Kidney epithelial cell (primary cell): Measurements from ENCODE around the gene PRR15. TPM values are rescaled to one million over a fixed set of nuclear protein-coding genes. Genes with fewer than 3 reads are reported as not detected.

Experiments
- DNase-seq: peaks from one replicate; pipeline ENCODE4 v3.0.0-alpha.2; 2010; ENCODE audit warnings: low read depth
- H3K27me3 ChIP-seq: 2 replicates; pipeline ENCODE4 v1.6.0; 2011; ENCODE audit warnings: low read length; ENCODE audit not compliant: control insufficient read depth, insufficient read depth
- H3K36me3 ChIP-seq: 2 replicates; pipeline ENCODE4 v1.5.1; 2011; ENCODE audit warnings: low read length; ENCODE audit not compliant: control insufficient read depth, insufficient read depth
- H3K4me3 ChIP-seq: 2 replicates; pipeline ENCODE4 v1.5.1; 2011; ENCODE audit warnings: low read depth, mild to moderate bottlenecking, control low read depth, low read length
- total RNA-seq: library from RNA; depleted of rRNA; stranded (reverse); fragments of >200 nt; gene quantifications from 2 replicates; pipeline ENCODE4 v1.2.3, GENCODE V29; 2015
- TF ChIP-seq, protein P1 (sequence below): IDR thresholded peaks from 2 replicates; pipeline ENCODE4 v1.5.1; 2011; ENCODE audit warnings: mild to moderate bottlenecking, moderate library complexity, low read length, control low read depth, inconsistent platforms; ENCODE audit not compliant: insufficient read depth, poor library complexity, severe bottlenecking

The PRR15 gene
- total RNA-seq, 1 donor from 2014 or later = 21.4 TPM

DNA sequence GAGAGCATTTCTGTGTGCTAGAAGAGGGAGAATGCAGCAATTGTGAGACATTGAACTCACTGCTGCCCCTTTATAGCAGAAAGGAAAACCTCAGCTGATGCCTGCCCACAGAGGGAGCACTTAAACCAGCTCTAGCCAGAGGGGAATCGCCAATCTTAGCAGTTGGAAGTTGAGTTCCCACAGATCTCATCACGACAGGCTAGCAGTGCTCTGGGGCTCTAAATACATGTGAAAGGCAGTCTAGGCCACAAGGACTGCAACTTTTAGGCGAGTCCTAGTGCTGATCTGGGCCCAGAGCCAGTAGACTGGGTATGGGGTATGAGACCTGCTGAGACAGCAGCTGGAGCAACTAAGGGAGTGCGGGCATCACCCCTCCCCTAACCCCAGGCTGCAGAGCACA lies 25.2 kb upstream of the PRR15 start:
- Histone ChIP-seq H3K27me3 (no peaks in the 10 kb centered on the region), H3K36me3 (no peaks in the 10 kb centered on the region), H3K4me3 (no peak overlapping the region)
- TF ChIP-seq, protein P1, sequence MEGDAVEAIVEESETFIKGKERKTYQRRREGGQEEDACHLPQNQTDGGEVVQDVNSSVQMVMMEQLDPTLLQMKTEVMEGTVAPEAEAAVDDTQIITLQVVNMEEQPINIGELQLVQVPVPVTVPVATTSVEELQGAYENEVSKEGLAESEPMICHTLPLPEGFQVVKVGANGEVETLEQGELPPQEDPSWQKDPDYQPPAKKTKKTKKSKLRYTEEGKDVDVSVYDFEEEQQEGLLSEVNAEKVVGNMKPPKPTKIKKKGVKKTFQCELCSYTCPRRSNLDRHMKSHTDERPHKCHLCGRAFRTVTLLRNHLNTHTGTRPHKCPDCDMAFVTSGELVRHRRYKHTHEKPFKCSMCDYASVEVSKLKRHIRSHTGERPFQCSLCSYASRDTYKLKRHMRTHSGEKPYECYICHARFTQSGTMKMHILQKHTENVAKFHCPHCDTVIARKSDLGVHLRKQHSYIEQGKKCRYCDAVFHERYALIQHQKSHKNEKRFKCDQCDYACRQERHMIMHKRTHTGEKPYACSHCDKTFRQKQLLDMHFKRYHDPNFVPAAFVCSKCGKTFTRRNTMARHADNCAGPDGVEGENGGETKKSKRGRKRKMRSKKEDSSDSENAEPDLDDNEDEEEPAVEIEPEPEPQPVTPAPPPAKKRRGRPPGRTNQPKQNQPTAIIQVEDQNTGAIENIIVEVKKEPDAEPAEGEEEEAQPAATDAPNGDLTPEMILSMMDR = no peak
- DNase-seq = no peak

DNA sequence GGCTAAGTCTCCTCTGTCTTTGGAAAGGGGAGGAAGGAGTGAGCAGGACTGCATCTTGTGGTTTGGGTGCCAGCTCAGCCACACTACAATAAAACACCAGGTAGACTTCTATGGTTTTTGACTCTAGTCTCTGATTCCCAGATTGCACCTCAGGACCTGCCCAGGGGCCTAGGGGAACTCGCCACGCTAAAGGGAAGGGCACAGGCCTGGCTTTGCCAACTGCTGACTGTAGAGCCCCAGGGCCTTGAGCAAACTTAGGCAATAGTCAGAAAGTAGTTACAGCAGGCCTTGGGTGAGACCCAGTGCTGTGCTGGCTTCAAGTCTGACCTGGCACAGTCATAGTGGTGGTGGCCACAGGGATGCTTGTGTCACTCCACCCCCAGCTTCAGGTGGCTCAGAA lies 24.2 kb upstream of the PRR15 start:
- DNase-seq = no peak
- TF ChIP-seq, protein P1 = no peak
- Histone ChIP-seq H3K27me3 (no peaks in the 10 kb centered on the region), H3K4me3 (no peak overlapping the region), H3K36me3 (no peaks in the 10 kb centered on the region)

DNA sequence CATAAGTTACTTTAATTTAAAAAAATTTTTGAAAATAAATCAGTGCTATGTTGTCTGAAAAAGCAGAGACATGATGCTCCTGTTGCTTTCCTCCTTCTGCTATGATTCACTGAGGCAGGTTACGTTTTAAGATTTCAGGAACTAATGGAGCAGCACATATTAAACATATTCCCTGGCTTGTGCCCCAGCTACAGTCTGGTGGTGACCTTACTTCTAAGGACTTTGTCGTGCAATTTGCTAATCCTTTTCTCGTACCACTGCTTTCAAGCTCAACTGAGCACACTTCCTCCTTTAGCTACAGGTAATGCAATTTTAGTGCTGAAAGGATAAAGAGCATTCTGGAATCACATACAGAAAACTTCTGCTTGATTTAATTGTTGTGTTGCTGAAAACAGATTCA lies 16.2 kb upstream of the PRR15 start:
- H3K27me3 ChIP-seq = no peaks in the 10 kb centered on the region
- no peak for DNase-seq
- TF ChIP-seq, protein P1 = no peak
- H3K4me3 ChIP-seq = no peak overlapping the region
- no peaks in the 10 kb centered on the region for H3K36me3 ChIP-seq

DNA sequence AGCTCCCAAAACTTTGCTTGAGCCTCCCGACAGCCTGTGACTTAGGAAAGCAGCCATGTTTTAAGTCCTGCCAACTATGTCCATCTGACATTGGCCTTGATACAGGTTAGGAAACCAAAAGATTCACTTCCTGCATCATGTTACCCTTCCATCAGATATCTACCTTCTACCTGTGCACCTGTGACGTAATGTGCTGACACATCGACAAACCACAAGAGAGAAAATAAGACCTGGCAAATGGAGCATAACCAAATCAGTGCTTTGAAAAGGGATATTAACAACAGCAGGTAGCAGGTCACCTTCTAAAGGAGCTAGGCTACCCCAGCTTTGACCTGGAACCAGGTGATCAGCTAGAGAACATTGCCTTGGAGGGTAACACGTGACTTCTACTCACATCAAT lies 14.8 kb upstream of the PRR15 start:
- TF ChIP-seq, protein P1 = no peak
- Histone ChIP-seq H3K4me3 (no peak overlapping the region), H3K36me3 (no peaks in the 10 kb centered on the region), H3K27me3 (no peaks in the 10 kb centered on the region)
- no peak for DNase-seq

DNA sequence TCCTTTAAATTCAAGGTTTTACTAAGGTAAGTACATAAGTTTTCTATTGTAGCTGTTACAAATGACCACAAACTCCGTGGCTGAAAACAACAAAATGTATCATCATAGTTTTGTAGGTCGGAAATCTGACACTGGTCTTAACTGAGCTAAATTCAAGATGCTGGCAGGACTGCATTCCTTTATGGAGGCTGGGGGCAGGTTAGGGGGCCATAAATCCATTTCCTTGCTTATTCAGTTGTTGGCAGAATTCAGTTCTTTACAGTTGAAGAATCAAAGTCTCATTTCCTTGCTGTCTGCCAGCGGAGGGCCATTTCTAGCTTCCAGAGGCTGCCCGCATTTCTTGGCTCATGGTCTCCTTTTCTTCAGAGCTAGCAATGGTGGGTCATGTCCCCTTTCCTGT lies 11.2 kb upstream of the PRR15 start:
- TF ChIP-seq, protein P1 = no peak
- H3K27me3 ChIP-seq = no peaks in the 10 kb centered on the region
- H3K36me3 ChIP-seq = no peaks in the 10 kb centered on the region
- no peak overlapping the region for H3K4me3 ChIP-seq
- no peak for DNase-seq

DNA sequence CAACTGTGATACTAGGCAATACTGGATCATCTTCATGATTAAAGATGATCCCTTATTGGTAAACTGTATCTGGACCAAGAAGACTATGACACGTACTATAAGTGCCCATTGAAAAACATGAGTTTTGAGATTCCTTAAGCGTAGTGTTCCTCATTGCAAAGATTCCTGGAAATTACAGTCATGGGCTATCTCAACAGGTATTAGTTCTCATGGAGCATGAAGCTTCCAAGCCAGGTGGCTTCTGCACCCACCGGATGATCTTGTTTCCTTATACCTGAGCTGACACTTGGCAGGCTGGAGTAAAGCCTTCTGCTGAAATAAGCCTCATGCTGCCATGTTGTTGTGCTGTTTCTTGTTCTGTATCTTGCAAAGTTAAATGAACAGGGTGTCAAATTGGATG lies 8.6 kb upstream of the PRR15 start:
- TF ChIP-seq, protein P1 = no peak
- Histone ChIP-seq H3K36me3 (no peaks in the 10 kb centered on the region), H3K27me3 (no peaks in the 10 kb centered on the region), H3K4me3 (no peak overlapping the region)
- DNase-seq = no peak
